Activated CD8-positive, alpha-beta memory T cell treated with anti-CD3 and anti-CD28 coated beads, Interleukin-2, amount 50 U/mL, for 48 hours (primary cell): ENCODE results near the gene PTPRN2.
"Not testable (repeated sequence)": the region's sequence is repeated elsewhere in the genome, so short reads cannot be mapped to it uniquely, and the experiment has no call there.

Experiments used
- DNase-seq: peaks from one replicate; pipeline ENCODE4 v3.0.0-alpha.2; 2020

PTPRN2 gene

DNA sequence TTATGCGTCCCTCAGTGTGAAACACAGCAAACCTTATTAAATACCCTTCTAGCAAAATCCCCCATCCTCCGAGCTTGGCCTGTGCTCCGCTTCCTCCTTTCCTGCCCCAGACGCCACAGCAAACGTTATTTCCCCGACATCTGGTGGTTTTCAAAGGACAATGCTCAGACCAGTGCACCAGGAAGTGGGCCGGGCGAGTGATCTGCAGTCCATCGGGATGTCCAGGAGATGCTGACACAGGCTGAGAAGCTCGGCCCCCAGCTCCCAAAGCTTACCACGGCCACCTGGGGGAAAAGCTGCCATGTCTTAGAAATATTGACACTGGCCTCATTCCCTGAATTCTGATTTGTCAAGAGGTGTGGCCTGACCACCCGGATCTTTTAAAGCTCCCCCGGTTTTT is 129.5 kb downstream of the PTPRN2 start:
- no peak for DNase-seq

DNA sequence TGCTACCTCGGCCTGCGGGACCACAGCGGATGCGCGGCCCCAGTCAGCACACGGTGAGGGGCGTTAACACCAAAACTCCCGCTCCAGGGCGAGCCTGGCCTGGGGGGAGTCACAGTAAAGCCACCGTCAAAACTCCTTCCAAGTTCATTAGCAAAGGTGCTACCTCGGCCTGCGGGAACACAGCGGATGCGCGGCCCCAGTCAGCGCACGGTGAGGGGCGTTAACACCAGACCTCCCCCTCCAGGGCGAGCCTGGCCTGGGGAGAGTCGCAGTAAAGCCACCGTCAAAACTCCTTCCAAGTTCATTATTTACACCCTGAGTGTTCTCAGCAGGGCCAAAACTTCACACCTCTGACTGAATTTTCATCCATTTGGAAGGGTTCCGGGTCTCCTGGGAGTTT is 130.0 kb downstream of the PTPRN2 start:
- DNase-seq = not testable (repeated sequence)

DNA sequence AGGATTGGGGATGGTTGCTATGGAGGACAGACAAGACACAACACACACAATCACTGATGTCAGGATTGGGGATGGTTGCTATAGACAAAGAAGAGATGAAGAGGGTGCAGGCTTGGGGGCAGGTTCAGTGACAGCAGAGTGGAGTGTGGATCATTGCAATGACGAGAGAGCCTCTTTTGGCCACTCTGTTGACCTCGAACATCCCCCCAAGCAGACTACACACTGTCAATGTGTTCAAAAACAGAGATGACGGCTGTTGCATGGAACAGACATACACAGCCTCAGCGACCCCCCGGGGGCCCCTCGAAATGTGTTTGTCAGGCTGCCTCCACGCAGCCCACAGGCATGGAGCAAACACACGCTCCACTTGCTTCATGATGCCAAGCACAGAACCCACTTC is 133.0 kb downstream of the PTPRN2 start:
- DNase-seq = no peak

DNA sequence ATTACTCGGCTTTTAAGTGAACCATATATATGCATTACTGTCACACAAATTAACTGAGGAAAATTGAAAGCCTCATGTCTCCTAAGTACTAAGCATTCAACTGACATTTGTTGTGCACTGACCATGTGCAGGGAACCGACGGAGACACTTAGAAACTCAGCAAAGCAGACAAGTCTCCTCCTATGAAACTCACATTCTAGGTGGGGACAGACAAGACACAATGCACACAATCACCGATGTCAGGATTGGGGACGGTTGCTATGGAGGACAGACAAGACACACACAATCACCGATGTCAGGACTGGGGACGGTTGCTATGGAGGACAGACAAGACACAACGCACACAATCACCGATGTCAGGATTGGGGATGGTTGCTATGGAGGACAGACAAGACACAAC is 134.0 kb downstream of the PTPRN2 start:
- no peak for DNase-seq

DNA sequence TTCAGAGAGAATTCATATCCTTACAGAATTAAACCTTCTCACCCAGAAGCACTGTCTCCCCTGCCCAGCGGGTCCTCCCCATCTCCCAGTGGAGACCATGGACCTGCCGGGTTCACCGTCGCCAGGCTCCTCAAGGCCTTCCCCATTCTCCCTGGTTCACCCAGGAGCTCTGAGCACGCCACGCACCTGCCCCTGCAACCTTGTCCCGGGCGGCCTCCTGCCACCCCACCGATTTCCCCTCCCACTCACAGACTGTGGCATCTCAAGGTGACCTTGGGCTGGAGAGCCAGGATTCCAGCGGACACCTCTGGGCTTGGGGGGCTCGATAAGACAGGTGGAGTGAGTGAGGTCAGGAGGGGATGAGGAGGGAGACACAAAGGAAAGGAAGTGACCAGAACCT is 135.3 kb downstream of the PTPRN2 start:
- DNase-seq = no peak

DNA sequence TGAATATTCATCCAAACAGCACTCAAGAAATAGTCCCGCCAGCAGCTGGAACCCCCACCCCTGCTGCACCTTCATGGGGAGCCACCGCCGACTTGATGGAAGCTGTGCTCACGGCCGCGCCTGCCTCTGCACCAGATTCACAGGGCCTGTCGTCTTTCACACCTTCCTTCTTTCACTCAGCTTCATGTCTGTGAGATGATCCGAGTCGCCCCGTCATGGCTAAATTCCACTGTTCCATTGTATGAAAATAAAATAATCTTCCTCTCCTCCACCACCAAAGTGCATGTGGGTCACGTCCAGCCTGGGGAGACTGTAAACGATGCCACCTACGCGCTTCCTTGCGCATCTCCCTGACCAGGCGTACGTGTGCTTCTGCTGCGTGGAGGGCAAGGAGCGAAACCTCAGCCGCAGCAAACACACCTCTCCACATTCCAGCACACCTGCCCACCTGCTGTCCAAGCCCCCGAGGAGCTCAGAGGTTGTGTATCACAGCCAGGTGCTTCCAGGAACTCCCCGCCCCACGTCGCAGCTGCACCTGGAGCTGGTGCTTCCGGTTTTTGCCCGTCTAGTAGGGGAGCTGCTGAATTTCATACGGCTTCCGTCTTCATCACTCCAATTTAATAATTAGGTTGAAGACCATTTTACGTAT is 137.0 kb downstream of the PTPRN2 start:
- no peak for DNase-seq

DNA sequence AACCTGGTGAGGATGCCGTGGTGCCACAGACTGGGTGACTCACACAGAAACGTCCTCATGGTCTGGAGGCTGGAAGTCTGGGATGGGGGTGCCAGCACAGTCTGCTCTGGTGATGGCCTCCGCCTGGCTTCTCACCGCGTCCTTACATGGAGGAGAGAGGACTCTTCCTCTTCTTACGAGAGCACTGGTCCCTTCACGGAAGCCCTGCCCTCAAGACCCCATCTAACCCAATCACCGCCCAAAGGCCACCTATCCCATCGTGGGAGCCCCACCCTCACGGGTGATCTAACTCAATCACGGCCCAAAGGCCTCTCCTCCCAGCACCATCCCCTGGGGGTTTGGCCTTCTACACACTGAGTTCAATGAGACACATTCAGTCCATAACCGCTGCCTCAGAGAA is 137.7 kb downstream of the PTPRN2 start:
- no peak for DNase-seq

DNA sequence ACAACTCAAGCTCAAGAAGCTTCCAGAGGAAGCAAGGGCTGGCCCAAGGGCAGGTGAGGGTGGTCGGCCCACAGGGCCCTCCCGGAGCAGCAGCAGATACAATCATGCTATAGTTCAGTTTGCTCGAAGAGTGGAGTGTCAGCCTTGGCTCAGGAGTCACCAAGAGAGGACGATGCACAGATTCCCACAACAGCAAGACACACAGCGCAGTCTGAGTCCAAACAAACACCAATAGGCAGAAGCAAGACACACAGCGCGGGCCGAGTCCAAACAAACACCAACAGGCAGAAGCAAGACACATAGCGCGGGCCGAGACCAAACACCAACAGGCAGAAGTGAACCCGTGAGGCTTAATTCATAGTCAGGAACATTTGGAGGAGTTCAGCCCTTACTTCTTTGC is 138.4 kb downstream of the PTPRN2 start:
- no peak for DNase-seq

DNA sequence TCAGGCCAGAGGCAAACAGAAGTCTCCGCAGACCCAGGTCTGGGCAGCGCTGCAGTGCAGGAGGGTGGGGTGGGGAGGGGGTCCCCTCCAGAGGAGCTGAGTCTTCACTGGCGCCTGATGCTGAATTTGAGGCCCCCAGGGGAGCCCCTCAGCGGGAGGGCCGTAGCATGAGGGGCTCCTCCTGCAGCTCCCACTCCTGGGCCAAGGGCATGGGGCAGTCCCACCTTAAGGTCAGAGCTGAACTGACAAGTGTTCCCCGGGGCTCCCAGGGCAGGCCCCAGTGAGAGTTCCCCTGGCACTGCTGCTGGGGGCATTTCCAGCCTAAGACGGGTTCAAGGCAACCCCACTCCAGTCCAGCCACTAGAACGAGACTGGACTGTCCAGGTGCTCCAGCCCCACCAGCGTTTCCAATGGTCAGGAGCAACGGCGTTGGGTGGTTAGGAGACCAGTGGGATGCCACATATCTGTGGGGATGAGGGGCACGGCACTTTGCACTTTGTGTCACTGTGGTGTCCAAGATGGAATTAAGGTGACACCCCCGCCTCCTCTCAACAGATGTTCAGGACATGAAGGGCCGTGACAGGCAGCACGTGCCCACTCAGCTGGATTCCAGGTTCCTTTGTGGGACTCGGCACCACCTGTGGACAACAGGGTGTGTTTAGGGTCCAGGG is 139.1 kb downstream of the PTPRN2 start:
- no peak for DNase-seq

DNA sequence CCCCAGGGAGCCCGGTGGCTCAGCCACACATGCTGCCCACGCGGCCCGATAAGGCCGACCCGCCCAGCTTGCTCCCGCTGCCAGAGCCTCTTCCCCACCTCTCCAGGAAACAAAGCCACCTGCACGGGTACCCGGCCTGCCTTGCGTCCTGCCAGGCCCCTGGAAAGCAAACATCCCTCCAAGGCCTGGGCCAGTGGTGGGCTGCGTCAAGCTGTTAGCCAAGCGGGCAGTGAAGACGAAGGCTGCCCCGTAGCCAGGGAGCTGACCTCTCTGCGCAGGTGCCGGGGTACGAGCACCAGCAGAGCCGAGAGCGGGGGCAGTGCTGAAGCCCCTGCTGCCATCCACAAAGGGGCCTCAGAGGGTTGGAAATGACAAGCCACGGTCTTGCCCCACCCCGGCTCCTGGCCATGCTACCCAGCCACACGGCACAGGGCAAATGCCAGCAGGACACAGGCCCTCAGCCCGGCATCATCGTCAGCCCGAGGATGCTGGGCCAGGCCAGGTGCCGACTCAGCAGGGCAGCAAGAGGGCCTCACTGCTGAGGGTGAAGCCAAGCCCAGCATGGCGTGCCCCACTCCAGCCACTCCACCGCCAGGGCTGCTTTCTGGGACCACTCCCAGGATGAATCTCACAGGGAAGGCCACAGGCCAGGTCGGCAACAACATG is 140.0 kb downstream of the PTPRN2 start:
- DNase-seq = no peak

DNA sequence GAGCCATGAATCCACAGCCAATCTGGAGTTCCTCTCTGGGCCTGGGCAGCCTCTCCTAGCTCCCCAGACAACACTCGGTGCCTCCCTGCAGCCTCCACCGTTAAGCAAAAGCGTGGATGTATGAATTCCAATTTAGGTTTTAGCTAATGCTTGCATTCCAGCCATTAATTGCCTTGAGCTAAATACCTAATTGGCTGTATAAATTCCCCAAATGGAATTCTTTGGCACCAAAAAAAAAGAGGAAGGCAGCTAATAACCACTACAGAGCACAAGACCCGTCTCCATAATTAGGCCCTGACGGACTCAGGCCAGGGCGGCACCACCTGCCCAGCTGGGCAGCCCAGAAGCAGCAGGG is 140.5 kb downstream of the PTPRN2 start:
- no peak for DNase-seq

DNA sequence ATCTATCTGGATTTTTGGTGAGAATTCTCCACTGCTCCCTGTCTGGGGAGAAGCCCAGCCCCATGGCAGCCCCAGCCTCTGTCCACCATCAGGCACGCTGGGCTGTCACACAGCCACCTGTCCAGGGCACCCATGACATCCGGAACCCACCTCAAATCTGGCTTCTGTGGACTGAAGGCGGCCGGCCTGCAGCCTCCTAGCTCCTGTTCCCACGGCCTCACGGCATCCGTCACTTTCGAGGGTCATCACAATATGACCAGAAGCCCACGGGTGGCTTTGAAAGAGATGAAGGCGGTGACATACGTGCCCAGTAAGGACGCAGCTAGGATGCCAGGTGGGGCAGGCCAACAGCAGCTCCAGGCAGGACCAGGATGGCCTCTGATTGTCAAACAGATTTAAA is 140.9 kb downstream of the PTPRN2 start:
- no peak for DNase-seq

DNA sequence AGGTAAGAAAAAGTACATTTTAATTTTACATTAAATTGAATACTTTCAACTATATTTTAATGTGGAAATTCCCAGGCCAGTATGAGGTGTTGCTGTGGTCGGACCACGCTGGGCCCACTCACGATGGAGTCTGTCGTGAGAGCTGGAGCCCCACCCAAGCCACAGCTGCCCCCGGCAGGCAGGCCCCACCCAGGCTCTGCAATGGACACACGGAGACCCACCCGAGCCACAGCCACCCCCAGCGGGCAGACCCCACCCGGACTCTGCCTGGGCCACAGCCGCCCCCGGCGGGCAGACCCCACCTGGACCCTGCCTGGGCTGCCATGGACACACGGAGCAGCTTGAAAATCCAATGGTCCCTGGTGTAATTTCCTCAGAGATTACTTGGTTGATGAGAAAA is 141.3 kb downstream of the PTPRN2 start:
- DNase-seq = no peak

DNA sequence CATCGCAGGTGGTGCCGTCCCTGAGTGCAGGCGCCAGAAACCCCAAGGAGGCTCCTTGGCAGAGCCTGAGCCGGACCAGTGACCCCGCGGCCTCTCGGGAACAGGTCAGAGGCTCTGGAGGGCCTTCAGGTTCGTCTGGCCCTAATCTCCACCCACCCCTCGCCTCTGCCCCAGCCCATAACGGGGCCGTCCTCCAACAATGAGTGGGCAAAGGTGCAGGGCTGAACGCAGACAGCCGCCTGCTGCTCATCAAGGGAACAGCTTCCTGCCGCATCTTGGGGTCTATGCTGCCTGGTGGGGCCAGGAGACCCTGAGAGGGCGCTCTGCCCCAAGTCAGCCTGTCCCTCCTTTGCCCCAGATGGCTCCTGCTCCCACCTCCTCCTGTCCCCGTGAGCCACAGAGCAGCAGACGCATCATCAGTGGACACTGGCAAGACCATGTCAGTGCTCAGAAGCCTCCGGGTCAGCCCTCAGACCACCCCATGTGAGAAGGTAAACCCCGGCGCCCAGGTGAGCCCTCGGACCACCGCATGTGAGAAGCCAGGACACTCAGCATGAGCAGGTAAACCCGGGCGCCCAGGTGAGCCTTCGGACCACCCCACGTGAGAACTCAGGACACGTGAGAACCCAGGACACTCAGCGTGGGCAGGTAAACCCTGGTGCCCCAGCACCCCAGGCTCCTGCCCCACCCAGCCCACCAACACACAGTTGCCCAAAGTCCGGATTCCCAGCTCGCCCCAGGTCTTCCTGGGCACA is 142.0 kb downstream of the PTPRN2 start:
- no peak for DNase-seq

DNA sequence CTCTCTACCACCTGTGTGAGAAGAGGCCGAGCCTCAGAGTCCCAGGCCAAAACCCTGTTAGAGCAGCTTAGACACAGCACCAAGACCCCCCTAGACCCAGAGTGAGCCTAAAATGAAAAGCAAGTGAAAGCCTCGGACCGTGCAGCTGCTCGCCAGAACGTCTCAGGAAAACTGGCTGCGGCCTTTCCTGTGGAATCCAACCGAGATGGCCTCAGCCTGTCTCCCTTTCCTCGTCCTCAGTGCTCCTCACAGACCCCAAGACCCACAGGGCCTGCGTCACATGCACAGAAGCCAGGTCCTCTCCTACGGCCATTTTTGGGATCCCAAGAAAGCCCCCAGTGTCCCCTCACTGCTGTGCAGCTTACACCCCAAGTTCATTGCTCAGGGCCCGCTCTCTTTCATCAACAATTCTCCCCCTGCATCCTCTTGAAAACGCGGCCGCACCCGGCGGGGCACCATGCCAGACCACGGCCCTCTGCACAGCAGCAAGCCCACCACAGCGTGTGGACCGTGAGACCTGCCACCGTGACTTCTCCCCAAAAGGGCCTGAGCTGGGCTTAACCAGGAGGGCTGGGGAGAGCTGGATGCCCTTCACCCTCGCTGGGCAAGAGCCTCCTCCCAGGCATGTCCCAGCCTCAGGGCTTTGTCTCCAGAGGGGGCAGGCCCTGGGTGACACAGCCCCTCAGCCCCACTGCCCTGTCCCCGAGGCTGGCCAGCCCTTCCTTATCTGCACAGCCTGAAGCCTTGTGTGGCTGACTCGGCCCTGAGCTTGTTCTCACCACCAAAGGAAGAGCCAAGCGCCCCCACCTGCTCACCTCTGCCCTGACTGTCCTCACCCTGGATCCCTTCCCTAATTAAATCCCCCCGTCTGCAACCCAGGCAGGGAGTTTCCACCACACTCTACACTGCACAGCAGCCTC is 142.9 kb downstream of the PTPRN2 start:
- no peak for DNase-seq

DNA sequence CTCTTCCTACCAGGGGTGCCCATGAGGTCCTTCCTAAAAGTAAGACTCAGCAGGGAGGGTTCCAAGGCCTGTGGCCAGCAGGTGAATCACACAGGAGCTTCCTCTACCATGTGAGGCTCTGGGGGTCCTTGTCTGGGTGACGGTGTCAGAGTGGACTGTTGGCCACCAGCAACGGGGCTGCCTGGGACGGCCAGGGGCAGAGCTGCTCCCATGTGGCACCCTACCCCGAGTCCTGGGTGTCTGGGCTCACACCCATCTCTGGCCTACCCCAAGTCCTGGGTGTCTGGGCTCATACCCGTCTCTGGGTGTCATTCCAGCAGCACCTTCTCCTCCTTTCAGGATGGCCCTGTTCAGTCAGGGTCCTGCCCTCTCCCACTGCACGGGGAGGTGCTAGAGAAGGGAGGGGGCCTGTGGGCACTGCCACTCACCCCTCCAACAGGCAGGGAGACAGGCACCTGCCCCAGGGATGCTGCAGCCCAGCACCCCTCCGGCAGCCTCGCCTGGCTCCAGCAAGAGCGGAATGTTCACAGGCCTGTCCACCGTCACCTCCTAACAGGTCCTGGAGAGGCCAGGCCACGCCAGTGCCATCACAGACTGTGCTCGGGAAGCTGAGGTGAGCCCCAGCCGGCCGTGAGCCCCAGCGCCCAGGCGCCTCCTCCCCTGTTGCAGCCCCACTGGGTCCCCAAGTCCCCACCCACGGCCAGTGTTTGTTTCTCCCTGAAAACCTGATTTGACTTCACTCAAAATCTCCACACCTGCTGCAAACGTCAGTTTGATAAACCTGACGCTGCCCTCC is 143.7 kb downstream of the PTPRN2 start:
- DNase-seq = no peak

DNA sequence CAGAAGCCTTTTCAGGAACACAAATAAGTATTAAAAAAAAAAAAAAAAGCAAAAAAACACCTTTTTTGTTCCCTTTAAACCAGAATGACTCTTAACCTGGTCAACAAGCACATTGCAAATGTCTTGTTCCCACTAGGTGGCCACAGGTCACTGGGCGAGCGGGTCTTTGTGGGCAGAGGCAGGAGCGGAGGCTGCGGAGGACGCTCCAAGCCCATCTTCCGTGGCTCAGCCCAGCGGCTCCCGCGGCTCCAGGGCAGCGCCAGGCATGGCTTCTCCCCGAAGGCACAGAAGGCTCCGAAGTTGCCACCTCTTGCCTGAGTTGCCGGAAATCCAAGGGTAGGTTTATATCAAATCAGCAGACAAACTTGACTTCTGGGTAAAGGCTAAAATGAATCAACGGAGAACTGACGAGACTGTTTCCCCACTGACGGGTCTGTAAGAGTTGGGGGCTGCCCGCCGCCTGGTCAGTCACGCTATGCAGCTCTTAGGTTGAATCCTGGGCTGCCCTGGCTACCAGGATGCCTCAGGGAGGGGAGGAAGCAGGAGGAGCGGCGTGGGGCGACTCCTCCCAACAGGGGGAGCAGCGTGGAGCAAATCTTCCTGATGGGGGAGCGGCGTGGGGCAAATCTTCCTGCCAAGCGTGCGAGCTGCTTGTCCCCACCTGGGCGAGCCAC is 144.5 kb downstream of the PTPRN2 start:
- no peak for DNase-seq

DNA sequence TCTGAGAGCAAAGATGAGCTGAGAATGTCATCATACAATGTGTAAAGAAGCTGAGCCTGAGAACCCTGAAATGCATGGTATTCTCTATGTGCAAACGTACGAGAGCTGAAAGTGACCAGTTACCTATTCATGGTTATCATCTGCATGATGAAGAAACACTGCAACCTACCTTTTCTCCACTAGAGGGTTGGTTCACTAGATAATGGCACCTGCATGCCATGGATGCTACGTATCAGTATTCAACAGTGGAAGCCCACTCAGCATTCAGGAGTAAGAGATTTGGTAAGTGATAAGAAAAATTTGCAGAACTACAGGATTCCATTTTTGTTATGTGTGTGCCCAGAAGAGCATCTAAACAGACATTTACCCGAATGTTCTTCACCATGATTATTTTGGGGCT is 145.4 kb downstream of the PTPRN2 start:
- DNase-seq = no peak

DNA sequence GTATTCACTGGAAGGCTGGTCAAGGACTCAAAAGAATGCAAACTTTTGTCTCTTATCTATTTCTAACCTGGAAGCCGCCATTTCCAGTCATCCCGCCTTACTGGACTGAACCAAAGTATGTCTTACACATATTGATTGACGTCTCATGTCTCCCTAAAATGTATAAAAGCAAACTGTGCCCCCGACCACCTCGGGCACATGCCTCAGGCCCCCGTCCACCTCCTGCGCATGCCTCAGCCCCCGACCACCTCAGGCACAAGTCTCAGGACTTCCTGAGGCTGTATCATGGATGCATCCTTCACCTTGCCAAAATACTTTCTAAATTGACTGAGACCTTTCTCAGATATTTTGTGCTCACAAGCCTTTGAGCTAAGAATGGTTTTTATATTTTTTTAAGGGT is 148.6 kb downstream of the PTPRN2 start:
- no peak for DNase-seq

DNA sequence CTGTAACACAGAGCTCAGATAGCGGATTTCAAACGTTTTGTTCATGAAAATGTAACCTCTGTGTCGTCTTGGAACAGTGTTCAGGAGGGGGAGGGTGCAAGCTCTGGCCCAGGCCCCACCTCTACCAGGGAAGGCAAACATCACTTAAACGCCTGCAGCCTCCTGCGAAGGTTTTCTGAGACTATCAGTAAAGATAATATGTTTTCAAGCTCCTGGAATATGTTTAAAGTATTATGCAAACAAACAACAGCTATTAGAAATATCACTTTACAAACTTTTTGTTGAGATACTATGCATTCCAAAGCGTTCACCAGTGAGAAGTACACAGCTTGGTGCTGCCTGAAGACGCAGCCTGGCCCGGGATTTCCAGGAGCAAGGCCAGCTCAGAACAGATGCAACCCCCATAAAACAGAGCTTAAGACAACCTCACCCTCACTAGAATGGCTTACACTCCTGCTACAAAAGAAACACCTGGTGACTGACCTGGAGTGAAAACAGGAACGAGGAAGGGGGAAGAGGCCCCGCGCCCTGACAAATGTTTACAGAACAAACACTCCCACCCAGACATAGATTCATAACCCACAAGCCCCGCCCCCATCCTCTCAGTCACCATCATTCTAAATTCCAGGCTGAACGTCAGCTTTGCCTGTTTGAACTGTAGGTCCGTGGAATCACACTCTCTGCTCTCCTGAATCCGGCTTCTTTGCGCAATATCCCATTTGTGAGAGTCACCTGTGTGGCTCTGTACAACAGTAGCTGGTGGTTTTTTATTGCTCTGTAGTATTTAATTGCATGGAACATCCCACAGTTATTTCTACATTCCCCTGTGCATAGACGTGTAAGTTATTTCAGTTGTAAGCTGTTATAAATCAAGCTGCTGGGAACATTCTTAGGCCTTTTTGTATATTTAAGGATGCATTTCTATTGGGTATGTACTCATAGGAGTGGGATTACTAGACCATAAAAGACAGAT is 155.0 kb downstream of the PTPRN2 start:
- no peak for DNase-seq
